HG03066 (cell line): ENCODE data around the gene GLRX2.
A peak's percentile ranks its signal among the peaks of the same experiment; 100 is the strongest.
"Not testable (repeated sequence)": the region's sequence is repeated elsewhere in the genome, so short reads cannot be mapped to it uniquely, and the experiment has no call there.

ENCODE experiments used
- ATAC-seq: cut with Tn5 transposase; IDR thresholded peaks from one replicate; pipeline ENCODE4 v1.9.1; 2021; ENCODE audit warnings: low read depth; ENCODE audit not compliant: unreplicated experiment

The GLRX2 gene, protein sequence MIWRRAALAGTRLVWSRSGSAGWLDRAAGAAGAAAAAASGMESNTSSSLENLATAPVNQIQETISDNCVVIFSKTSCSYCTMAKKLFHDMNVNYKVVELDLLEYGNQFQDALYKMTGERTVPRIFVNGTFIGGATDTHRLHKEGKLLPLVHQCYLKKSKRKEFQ

DNA sequence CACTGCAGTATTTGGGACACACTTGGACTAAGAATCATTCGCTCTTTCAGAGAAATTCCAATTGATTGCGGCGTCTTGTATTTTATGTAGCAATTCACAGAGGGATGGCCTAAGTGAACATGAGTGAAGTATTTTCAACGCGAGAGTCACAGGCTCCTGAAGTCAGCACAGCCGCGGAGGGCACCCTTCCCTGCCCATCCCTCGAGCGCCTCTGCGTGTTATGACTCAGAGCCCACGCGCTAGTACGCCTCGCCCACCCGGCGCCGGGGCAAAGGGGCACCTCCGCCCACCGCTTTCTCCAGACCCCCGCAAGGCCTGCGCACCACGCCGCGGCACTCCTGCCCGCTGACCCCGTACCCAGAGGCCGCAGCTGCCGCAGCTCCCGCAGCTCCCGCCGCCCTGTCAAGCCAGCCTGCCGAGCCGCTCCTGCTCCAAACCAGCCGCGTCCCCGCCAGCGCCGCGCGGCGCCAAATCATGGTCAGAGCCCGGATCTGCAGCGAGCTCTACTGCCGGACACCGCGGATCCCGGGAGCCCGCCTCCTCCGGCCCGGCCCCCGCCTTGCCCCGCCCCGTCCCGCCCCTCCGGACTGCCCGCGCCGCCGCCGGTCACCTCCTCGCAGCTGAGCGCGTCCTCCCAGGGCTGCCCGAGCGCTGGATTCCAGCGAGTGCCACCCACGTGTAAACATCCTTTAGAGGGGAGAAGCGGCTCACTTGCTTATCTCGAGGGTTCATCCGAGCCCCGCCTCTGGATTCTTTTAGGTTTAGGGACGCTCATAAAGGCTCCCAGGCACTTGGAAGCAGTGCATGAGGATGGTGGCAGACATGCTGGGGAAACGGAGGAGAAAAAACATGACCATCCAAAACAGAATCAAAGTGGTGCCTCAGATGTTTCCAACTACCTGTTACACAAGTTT is at the start of gene GLRX2:
TSS of gene GLRX2 (minus strand) at position 508 of the 914 bp plus-strand sequence. CDS start at position 476, 32 bp downstream.
- ATAC-seq: peak; percentile 89

DNA sequence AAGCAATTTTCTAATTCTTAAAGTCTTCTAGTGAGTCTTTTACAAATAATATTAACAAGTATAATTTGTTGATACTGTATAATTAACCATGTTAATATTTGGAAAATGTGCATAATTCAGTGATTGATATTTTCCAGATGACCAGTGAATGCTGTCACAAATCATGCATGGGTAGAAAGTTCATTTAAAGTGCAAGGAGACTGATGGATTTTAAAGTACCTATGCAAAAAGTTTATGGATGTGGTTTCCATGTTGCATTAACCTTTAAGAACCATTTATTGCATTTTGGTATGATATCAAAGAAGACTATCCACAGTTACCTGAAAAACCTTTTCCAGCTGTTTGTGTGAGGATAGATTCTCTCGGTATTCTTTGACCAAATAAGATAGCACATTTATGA is 39.8 kb upstream of the GLRX2 start:
- ATAC-seq: no peak

DNA sequence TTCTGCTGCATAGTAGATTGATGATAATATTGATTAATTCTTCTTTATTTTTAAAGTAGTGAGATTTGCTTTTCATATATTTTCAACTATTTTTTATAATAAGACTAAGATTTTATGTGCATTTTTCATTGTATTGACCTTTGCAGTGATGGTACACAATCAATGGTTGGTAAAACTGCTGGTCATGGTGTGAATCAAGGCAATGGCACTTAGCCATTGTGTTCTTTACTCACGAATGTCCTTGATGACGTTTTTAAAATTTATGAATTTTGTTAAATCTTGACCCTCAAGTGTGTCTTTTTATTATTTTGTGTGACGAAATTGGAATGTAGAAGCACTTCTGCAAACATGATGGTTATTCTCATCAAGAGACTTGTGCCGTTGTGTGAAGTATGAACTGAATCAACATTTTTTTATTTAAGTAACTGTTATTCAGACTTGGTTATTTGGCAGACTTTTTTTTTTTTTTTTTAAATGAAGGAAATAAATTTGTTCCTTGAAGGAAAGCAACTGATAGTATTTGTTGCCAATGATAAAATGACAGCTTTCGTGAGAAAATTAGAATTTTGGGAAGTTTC is 39.2 kb upstream of the GLRX2 start:
- no peak for ATAC-seq

DNA sequence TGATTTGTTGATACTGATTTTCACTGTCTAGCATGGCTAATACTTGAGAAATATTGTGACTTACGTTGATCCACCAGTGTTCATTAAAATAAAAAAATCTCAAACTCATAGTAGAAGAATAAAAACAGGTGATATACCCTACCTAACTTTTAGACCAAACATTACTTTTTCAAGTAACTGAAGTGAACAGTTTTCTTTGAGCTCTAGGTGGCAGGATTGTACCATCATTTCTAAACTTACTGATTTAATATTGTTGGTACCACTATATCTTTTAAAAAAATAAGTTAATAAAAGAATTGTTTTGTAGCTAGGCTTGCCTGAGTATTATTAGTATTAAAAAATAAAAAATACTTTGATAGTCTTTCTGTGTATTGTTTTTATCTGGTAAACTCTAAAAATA is 38.1 kb upstream of the GLRX2 start:
- no peak for ATAC-seq

DNA sequence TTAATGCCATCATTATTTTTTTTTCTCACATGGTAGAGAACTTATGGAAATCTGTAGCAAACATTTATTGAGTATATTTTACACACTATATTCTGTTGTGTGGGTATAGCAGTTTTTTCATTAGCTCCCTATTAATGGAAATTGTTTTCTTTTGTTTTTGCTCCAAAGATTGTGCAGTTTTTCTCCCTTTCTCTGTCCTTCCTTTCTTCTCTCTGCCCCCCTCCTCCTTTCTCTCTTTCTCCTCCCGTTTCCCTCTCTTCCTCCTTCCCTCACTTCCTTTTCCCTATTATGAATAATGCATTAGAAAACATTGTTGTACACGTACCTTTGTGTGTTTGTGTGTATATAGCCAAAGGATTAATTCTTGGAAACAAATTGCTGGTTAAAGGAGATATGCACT is 37.2 kb upstream of the GLRX2 start:
- ATAC-seq: no peak

DNA sequence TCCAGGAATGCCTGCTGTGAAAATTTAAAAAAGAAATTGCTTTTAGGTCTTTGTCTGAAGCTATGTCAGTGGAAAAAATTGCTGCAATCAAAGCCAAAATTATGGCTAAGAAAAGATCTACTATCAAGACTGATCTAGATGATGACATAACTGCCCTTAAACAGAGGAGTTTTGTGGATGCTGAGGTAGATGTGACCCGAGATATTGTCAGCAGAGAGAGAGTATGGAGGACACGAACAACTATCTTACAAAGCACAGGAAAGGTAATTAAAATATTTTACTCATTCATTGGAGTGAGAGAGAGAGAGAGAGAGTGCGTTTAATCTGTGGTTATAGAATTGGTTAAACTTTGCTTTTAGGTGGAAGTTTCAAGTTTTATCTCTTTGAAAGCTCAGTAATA is 36.6 kb upstream of the GLRX2 start:
- no peak for ATAC-seq

DNA sequence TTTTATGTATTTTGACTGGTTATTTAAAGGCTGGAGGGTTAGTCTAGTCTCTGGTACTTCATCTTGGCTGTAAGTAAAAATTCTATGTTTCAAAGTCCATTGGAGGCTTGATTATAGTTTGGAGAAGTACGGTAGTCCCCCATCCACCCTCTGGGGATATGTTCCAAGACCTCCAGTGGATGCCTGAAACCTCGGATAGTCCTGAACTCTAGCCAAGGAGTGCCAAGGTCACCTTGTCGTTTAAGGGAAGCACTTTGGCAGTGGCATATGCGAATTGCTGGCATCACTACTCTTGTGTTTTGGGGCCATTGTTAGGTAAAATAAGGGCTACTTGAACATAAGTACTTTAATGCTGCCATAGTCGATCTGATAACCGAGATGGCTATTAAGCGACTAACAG is 35.0 kb upstream of the GLRX2 start:
- no peak for ATAC-seq

DNA sequence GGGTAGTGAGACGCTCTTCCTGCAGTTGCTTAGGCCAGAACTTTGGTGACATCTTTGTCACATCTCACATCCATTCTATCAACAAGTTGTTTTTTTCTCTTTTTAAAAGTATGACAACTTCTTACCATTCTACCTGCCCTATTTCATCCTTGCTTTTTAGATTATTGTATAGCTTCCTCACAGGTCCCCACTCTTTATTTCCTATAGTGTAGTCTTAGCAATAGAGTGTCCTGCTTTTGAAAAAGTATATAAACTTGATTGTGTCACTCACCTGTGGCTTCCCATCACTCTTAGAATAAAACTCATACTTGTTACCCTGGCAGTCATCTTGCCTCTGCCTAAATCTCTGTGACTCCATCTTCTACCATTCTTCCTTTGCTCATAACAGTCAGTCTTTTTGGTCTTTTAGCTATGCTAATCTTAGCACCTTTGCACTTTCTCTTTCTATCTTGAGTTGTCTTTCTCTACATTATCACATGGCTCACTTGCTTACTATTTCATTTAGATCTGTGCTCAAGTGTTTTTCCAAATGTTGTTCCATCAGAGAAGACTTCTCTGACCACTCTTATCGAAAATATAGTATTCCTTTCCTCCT is 26.1 kb upstream of the GLRX2 start:
- peak; percentile 53 for ATAC-seq

DNA sequence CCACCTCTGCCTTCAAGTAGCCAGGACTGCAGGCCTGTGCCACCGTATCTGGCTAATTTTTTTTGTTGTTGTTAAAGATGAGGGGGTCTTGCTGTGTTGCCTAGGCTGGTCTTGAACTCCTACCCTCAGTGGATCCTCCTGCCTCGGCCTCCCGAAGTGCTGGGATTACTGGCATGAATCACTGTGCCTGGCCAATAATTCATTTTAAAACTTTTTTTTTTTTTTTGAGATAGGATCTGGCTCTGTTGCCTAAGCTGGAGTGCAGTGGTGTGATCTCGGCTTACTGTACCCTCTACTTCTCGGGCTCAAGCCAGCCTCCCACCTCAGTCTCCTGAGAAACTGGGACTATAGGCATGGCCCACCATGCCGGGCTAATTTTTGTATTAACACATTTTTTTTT is 20.2 kb upstream of the GLRX2 start:
- ATAC-seq: no peak

DNA sequence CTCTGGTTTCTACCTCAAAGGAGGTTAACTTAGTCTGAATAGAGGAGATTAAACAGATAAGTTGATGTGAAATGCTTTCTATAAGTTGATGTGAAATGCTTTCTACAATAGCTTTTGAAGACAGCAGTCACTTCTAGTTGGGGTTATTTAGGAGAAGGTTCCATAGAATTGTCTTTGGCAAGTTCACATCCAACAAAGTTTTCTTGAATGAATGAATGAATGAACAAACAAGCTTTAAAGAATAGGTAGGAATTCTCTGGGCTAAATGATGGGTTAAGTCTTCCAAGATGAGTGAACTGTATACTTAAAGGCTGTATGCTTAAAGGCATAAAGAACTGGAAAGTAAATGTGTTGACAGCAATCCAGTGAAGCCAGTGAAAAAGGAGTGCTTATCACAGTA is 18.5 kb upstream of the GLRX2 start:
- ATAC-seq: no peak

DNA sequence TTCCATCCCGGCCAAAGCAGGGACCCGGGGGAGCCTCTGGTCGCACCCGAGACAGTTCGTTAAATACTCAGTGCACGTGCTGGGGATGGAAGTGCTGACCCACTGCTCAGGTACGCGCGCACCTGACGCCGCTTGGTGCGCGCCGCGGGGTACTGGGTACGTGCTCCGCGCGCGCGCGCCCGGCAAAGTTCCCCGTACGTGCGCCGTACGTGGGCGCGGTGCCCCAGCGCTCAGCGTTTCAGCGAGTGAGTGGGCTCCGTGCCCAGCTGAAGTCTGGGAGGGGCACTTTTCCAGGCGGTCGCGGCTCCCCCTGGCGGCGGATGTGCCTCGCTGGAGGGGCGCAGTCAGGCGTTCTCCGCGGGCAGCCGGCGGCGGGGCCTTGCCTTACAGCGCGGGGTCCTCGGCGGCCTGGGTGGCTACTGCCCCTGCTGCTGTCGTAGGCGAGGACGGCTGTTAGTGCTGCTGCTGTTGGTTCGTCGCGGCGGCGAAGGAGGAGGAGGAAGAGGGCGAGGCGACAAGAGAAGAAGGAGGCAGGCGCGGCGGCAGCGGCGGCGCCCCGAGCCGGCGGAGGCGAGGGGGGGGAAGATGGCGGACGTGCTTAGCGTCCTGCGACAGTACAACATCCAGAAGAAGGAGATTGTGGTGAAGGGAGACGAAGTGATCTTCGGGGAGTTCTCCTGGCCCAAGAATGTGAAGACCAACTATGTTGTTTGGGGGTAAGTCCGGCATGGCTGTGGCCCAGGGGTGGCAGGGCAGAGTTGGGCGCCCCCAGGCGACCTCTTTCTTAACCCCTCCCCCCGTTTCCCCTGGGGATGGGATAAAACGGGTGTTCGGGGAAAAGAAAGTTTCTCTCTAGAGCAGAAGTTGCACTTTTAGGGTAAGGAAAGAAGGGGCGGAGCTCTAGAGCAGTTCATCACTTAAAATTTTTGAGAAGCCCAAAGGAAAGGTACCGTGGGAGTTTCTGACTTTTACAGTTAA is 16.7 kb upstream of the GLRX2 start, which contains the start of gene CDC73:
TSS of gene CDC73 (plus strand) at position 416 of the 978 bp plus-strand sequence. CDS start at position 586, 170 bp downstream.
- ATAC-seq: peak; percentile 91

DNA sequence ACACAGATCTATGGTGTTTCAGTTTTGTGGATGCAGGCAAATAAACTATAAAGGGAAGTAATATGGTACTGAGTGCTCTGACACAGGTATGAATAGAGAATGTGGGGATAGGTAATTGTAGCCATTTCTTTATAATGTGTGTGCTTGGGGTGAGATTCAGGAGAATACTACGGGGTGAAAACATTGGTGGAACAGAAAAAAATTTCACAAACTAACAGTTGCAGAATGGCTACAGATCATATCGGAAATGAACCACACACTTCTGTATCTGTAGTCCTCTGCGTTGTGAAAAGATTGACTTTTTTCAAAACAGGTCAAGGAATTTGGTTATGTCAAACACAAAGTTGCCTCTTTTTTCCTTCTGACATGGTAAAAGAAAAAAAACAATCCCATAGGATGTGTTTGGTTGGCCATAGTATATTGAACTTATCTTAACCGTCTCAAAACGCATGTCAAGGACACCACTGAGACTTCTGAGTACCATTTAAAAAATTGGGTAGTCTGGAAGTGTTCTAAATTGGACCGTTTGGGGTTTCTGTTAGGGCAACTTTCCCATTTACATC is 15.5 kb upstream of the GLRX2 start:
- no peak for ATAC-seq

DNA sequence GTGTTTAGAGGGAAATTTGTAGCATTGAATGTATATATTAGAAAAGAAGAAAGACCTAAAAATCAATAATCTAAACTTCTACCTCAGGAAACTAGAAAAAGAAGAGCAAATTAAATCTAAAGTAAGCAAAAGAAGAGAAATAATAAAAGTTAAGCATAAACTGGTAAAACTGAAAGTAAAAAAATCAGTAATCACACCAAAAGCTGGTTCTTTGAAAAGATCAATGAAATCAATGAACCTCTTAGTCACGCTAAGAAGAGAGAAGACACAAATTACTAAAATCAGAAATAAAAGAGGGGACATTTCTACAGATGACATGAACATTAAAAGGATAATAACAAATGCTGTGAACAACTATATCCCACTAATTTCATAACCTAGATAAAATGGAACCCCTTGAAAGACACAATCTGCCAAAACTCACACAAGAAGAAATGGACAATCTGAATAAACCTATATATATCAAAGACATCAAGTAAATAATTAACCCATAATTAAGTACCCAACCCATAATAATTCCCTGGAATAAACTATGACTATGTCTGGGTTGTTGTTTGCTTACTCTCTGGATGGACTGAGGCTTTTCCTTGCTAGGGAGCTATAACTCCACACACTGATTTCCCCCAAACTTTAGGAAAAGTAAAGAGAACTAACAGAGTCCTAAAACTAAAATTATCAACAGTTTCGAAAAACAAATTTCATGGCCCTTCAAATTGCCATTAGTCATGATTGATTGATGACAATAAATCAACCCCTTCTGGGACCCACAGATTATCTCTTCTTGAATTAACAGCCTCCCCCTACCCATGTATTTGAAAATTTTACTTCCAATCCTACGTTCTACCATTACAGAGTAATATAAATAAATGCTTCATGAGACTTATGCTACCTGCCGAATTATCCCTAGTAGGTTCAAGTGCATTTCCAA is 13.9 kb upstream of the GLRX2 start:
- ATAC-seq: no peak

DNA sequence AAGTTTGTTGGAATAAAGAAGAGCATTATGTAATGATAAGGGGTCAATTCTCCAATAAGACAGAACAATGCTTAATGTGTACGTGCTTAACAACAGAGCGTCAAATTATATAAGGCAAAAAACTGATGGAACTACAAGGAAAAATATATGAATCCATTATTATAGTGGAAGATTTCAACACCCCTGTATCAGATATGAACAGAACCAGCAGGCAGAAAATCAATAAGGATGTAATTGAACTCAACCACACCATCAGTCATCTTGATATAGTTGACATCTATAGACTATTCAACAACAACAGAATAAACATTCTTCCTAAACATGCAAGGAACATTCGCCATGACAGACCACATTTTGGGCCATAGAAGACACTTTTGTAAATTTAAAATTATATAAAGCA is 13.0 kb upstream of the GLRX2 start:
- ATAC-seq: no peak

DNA sequence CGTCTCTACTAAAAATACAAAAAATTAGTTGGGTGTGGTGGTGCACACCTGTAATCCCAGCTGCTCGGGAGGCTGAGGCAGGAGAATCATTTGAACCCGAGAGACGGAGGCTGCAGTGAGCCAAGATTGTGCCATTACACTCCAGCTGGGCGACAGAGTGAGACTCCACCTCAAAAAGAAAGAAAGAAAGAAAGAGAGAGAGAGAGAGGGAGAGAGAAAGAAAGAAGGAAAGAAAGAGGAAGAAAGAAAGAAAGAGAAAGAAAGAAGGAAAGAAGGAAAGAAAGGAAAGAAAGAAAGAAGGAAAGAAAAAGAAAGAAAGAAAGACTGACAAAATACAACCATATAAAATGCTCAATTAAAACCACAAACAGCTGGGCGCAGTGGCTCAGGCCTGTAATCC is 12.0 kb upstream of the GLRX2 start:
- ATAC-seq: not testable (repeated sequence)

DNA sequence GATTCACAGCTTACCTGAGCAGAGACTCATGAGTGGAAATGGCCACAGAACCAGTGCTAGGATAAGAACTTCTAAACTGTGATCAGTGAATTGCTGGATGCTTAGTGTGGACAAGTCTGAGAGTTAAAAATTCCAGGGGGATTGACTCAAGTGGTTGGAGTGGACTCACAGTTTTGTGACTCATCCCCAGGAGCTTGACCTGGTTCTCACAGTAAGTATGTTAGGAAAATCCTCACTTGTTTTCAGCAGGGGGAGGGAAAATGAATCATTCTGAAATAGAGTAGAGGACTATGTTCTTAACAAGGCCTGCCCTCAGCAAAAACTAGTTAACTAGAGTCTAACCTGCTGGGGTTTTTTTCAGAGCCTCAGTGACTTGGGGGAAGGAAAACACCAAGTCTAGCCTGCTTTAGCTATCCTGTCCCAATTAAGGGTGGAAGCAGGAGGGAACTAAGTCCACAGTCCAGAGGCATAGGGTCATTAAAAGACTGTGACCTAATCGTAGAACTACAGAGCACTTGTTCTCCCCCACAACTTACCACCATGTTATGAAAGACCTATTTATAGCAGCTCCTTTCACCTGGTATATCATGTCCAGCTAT is 10.5 kb upstream of the GLRX2 start:
- no peak for ATAC-seq

DNA sequence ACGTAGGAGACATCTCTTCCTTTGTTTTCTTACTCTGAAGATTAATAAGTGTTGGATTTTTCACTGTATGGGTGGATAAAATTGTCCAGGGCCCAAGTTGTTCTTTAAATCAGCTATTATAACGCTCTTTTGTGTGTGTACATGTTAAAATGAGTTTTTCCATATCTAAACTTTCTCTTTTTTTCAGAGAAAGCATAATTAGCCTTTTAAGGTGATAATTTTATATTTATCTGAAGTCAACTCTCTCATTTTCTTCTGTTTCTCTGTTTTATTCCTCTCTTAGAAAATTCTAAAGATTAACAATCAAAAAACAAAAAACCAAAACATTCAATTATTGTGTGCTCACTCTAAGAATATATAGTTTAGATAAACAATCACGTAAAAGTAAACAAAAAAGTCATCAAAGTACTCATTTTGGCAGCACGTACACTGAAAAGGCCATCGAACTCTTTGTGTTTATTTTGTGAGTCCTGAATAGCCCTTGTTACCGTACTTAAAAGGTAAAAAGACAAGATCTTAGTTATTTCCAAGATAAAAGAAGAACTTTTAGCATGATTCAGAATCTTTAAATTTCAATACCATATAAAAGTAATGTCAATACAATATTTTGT is 9.4 kb upstream of the GLRX2 start:
- ATAC-seq: no peak

DNA sequence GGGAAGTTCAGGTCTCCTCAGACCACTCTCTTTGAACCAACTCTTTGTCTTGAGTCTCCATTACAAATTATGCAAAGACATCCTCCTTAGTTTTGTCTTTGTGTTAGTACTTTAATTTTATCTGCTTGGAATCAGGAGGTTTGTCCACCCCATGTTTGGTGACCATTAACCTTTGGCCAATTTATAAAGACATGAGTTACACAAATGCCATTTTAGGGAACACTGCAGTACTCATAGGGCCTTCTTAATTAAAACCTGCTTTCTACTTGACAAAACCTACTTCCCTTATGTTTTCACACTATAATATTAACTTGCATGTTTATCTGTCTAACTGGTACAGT is 8.7 kb upstream of the GLRX2 start:
- no peak for ATAC-seq
